T47D (cell line): ENCODE data around the gene ATOX1.
A peak's percentile ranks its signal among the peaks of the same experiment; 100 is the strongest.
"Not testable (repeated sequence)": the region's sequence is repeated elsewhere in the genome, so short reads cannot be mapped to it uniquely, and the experiment has no call there.

Source experiments
- DNase-seq, 2 experiments: peaks; one replicate each; pipeline versions ENCODE4 v3.0.0 to v3.0.0-alpha.2; 2011 to 2012; ENCODE audit warnings: low read depth in 1 of 2, low spot score in 1 of 2
- JUND ChIP-seq: IDR thresholded peaks from 2 replicates; pipeline ENCODE4 v1.6.1; 2012; ENCODE audit warnings: low read depth
- in situ Hi-C: cut with HindIII; loops from 2 replicates; pipeline ENCODE4 v1.10.0; 2016; ENCODE audit warnings: low sequenced_read_pairs, low pct_unique_long_range_greater_than_20kb

The ATOX1 gene

GRCh38 chr5:151739395-151739794 lies 19.0 kb downstream of the ATOX1 start:
- no peak for TF ChIP-seq JUND
- in situ Hi-C loops: no loop called here
- no peak for DNase-seq

- no peak for TF ChIP-seq JUND
- in situ Hi-C loops: no loop called here
Measured at GRCh38 chr5:151738125-151738848, 20.1 kb downstream of the ATOX1 start.

GRCh38 chr5:151737431-151737830 lies 21.0 kb downstream of the ATOX1 start:
- no peak for DNase-seq
- no peak for TF ChIP-seq JUND
- in situ Hi-C loops: no loop called here

More at GRCh38 chr5:151738125-151738848, 20.1 kb downstream of the ATOX1 start:
- no peak for DNase-seq

- DNase-seq: no peak
- in situ Hi-C loops: no loop called here
- no peak for TF ChIP-seq JUND
Measured at GRCh38 chr5:151735646-151736045, 22.8 kb downstream of the ATOX1 start.

GRCh38 chr5:151734064-151734408 lies 24.4 kb downstream of the ATOX1 start:
- in situ Hi-C loops: no loop called here
- TF ChIP-seq JUND: no peak
- DNase-seq: no peak

GRCh38 chr5:151733358-151734063 lies 24.9 kb downstream of the ATOX1 start:
- TF ChIP-seq JUND: no peak
- in situ Hi-C loops: no loop called here
- DNase-seq: no peak

GRCh38 chr5:151730381-151730780 lies 28.1 kb downstream of the ATOX1 start:
- no peak for TF ChIP-seq JUND
- in situ Hi-C loops: no loop called here
- no peak for DNase-seq

- in situ Hi-C loops: not testable (repeated sequence)
- peak in 1 of 2 experiments; percentile 82 for DNase-seq
Measured at GRCh38 chr5:151729597-151729996, 28.8 kb downstream of the ATOX1 start.

GRCh38 chr5:151724360-151724759 lies 34.1 kb downstream of the ATOX1 start:
- in situ Hi-C loops: no loop called here
- DNase-seq: no peak
- no peak for TF ChIP-seq JUND

- in situ Hi-C loops: no loop called here
- no peak for DNase-seq
- TF ChIP-seq JUND: no peak
Measured at GRCh38 chr5:151722546-151722945, 35.9 kb downstream of the ATOX1 start.

- no peak for TF ChIP-seq JUND
- in situ Hi-C loops: no loop called here
- no peak for DNase-seq
Measured at GRCh38 chr5:151721812-151722391, 36.5 kb downstream of the ATOX1 start.

GRCh38 chr5:151721087-151721646 lies 37.3 kb downstream of the ATOX1 start:
- no peak for DNase-seq
- in situ Hi-C loops: no loop called here
- TF ChIP-seq JUND: no peak

GRCh38 chr5:151720215-151720614 lies 38.2 kb downstream of the ATOX1 start:
- in situ Hi-C loops: no loop called here
- no peak for TF ChIP-seq JUND
- DNase-seq: no peak
